ENCODE measurements around the gene LRP5.

The LRP5 gene

GRCh38 chr11:68372625-68373024 lies 60.2 kb downstream of the LRP5 start:
- no peak for DNase-seq

- no peak for DNase-seq
Observed at GRCh38 chr11:68373189-68373814, 60.9 kb downstream of the LRP5 start.

GRCh38 chr11:68373815-68374501 lies 61.6 kb downstream of the LRP5 start:
- no peak for DNase-seq

- DNase-seq, result no peak
Observed at GRCh38 chr11:68374531-68374930, 62.1 kb downstream of the LRP5 start.

- DNase-seq, result no peak
Observed at GRCh38 chr11:68375337-68375736, 62.9 kb downstream of the LRP5 start.

- no peak for DNase-seq
Observed at GRCh38 chr11:68375766-68376165, 63.4 kb downstream of the LRP5 start.

- DNase-seq, result no peak
Observed at GRCh38 chr11:68377389-68377795, 65.0 kb downstream of the LRP5 start.

- no peak for DNase-seq
Observed at GRCh38 chr11:68379206-68379605, 66.8 kb downstream of the LRP5 start.

GRCh38 chr11:68380786-68381622 lies 68.6 kb downstream of the LRP5 start:
- DNase-seq, result no peak

- no peak for DNase-seq
Observed at GRCh38 chr11:68381716-68382115, 69.3 kb downstream of the LRP5 start.

GRCh38 chr11:68382358-68382998 lies 70.1 kb downstream of the LRP5 start:
- no peak for DNase-seq

- DNase-seq, result peak; percentile 26
Observed at GRCh38 chr11:68383976-68384501, 71.6 kb downstream of the LRP5 start.

- DNase-seq, result no peak
Observed at GRCh38 chr11:68384530-68385081, 72.2 kb downstream of the LRP5 start.

GRCh38 chr11:68385128-68385527 lies 72.7 kb downstream of the LRP5 start:
- DNase-seq, result no peak

GRCh38 chr11:68386331-68386978 lies 74.1 kb downstream of the LRP5 start:
- DNase-seq, result no peak

GRCh38 chr11:68387840-68388239 lies 75.4 kb downstream of the LRP5 start:
- no peak for DNase-seq

- no peak for DNase-seq
Observed at GRCh38 chr11:68388595-68389198, 76.3 kb downstream of the LRP5 start.

GRCh38 chr11:68390315-68390714 lies 77.9 kb downstream of the LRP5 start:
- no peak for DNase-seq

GRCh38 chr11:68392822-68393221 lies 80.4 kb downstream of the LRP5 start:
- DNase-seq, result no peak

GRCh38 chr11:68396516-68396915 lies 84.1 kb downstream of the LRP5 start:
- peak; percentile 80 for DNase-seq

- no peak for DNase-seq
Observed at GRCh38 chr11:68397256-68397655, 84.9 kb downstream of the LRP5 start.
